ENCODE data around the gene HLA-DPB1.

DNA sequence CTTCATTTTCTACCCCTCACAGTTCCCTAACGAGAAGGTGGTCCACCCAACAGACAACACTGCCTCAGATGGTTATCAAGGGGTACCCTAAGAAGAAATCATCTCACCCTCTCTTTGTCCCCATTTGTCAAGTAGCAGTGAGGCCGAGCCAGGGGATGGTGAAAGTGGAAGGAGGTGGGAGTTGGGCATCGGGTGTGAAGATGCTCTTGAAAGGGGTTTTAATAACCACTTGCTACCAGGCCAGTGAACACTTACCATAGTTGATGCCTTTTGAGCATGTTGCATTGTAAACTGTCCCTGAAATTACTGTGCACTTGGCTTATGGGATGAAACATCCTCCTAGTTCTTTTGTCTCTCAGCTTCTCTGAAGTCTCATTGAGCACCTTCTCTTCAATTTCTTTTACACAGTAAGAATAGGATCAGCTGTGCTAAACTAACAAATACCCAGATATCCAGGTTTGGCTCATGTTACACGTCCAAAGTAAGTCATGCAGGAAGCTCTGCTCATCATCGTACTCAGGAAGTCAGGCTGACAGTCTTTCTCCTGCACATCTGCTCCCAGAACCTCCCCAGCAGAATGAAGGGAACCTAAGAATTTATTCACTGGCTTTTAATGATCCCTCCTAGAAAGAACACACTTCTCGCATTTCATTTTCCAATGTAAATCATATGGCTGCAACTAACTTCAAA is 13.3 kb downstream of the HLA-DPB1 start:
- TF ChIP-seq, protein P1, sequence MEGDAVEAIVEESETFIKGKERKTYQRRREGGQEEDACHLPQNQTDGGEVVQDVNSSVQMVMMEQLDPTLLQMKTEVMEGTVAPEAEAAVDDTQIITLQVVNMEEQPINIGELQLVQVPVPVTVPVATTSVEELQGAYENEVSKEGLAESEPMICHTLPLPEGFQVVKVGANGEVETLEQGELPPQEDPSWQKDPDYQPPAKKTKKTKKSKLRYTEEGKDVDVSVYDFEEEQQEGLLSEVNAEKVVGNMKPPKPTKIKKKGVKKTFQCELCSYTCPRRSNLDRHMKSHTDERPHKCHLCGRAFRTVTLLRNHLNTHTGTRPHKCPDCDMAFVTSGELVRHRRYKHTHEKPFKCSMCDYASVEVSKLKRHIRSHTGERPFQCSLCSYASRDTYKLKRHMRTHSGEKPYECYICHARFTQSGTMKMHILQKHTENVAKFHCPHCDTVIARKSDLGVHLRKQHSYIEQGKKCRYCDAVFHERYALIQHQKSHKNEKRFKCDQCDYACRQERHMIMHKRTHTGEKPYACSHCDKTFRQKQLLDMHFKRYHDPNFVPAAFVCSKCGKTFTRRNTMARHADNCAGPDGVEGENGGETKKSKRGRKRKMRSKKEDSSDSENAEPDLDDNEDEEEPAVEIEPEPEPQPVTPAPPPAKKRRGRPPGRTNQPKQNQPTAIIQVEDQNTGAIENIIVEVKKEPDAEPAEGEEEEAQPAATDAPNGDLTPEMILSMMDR (conservative IDR thresholded peaks at IDR 0.05; ENCODE audit: low read depth, low read length), result no peak
- TF ChIP-seq POLR2A (IDR thresholded peaks at IDR 0.05; ENCODE audit: low read depth, low read length), result no peak
- TF ChIP-seq CEBPB (IDR thresholded peaks at IDR 0.05; ENCODE audit: low read depth, low read length), result no peak
- no peak for TF ChIP-seq RAD21 (IDR thresholded peaks at IDR 0.05; ENCODE audit: low read length)
- TF ChIP-seq ELK1 (IDR thresholded peaks at IDR 0.05; ENCODE audit: borderline replicate concordance, low read depth, low read length), result no peak
- TF ChIP-seq RFX5 (IDR thresholded peaks at IDR 0.05; ENCODE audit: low read depth, low read length), result no peak
- no peak for TF ChIP-seq RCOR1 (IDR thresholded peaks at IDR 0.05; ENCODE audit: insufficient replicate concordance, low read length)
- TF ChIP-seq MXI1 (IDR thresholded peaks at IDR 0.05; ENCODE audit: borderline replicate concordance, low read depth, low read length), result no peak
- TF ChIP-seq, protein P2, sequence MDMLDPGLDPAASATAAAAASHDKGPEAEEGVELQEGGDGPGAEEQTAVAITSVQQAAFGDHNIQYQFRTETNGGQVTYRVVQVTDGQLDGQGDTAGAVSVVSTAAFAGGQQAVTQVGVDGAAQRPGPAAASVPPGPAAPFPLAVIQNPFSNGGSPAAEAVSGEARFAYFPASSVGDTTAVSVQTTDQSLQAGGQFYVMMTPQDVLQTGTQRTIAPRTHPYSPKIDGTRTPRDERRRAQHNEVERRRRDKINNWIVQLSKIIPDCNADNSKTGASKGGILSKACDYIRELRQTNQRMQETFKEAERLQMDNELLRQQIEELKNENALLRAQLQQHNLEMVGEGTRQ (IDR thresholded peaks at IDR 0.05; ENCODE audit: low read depth, low read length), result no peak
- no peak for TF ChIP-seq NFE2L2 (IDR thresholded peaks at IDR 0.05; ENCODE audit: low read depth, low read length)
- TF ChIP-seq CHD1 (IDR thresholded peaks at IDR 0.05; ENCODE audit: low read depth, low read length), result no peak
- TF ChIP-seq MAFK (IDR thresholded peaks at IDR 0.05; ENCODE audit: low read depth, low read length), result no peak
- no peak for TF ChIP-seq SMC3 (IDR thresholded peaks at IDR 0.05; ENCODE audit: low read depth, low read length)

All from IMR-90 (cell line).